HEK293 (cell line): ENCODE results near the gene FGD6.

Experiments
- KLF16 ChIP-seq: fragments of 450-650 bp; formaldehyde crosslinking; IDR thresholded peaks from 2 replicates; pipeline ENCODE4 v1.5.1; 2017; ENCODE audit warnings: missing biosample characterization, missing genetic modification characterization
- YY2 ChIP-seq: fragments of 450-650 bp; formaldehyde crosslinking; IDR thresholded peaks from 2 replicates; pipeline ENCODE4 v1.5.1; 2016; ENCODE audit warnings: missing biosample characterization, missing genetic modification characterization
- ZBTB17 ChIP-seq: fragments of 450-650 bp; formaldehyde crosslinking; IDR thresholded peaks from 2 replicates; pipeline ENCODE4 v1.5.1; 2016; ENCODE audit warnings: missing biosample characterization, missing genetic modification characterization
- ZNF132 ChIP-seq: fragments of 450-650 bp; formaldehyde crosslinking; IDR thresholded peaks from 2 replicates; pipeline ENCODE4 v1.5.1; 2017; ENCODE audit warnings: missing biosample characterization, missing genetic modification characterization, borderline replicate concordance
- ZNF16 ChIP-seq: fragments of 450-650 bp; formaldehyde crosslinking; IDR thresholded peaks from 2 replicates; pipeline ENCODE4 v1.5.1; 2016; ENCODE audit warnings: low read depth, missing biosample characterization, missing genetic modification characterization
- ZNF175 ChIP-seq: fragments of 450-650 bp; formaldehyde crosslinking; IDR thresholded peaks from 2 replicates; pipeline ENCODE4 v1.5.1; 2016; ENCODE audit warnings: missing biosample characterization, missing genetic modification characterization
- ZNF221 ChIP-seq: fragments of 450-650 bp; formaldehyde crosslinking; IDR thresholded peaks from 2 replicates; pipeline ENCODE4 v1.5.1; 2017; ENCODE audit warnings: missing biosample characterization, missing genetic modification characterization, borderline replicate concordance
- ZNF248 ChIP-seq: fragments of 450-650 bp; formaldehyde crosslinking; IDR thresholded peaks from 2 replicates; pipeline ENCODE4 v1.5.1; 2017; ENCODE audit warnings: missing biosample characterization, missing genetic modification characterization
- ZNF274 ChIP-seq, 2 experiments: fragments of 200-500 bp in 1 of 2; fragments of 450-650 bp in 1 of 2; sonication (Bioruptor generic) in 1 of 2; formaldehyde crosslinking in 1 of 2; IDR thresholded peaks; 2 replicates each; pipeline versions ENCODE4 v1.5.1 to v1.6.1; 2014 to 2016; ENCODE audit warnings: borderline replicate concordance in 1 of 2, inconsistent platforms in 1 of 2, low read length in 1 of 2, missing biosample characterization in 1 of 2, missing genetic modification characterization in 1 of 2
- ZNF335 ChIP-seq: fragments of 450-650 bp; formaldehyde crosslinking; conservative IDR thresholded peaks from 2 replicates; pipeline ENCODE4 v1.5.1; 2016; ENCODE audit warnings: missing biosample characterization, missing genetic modification characterization
- ZNF521 ChIP-seq: fragments of 450-650 bp; formaldehyde crosslinking; IDR thresholded peaks from 2 replicates; pipeline ENCODE4 v1.5.1; 2017; ENCODE audit warnings: missing biosample characterization, mild to moderate bottlenecking, missing genetic modification characterization
- ZNF530 ChIP-seq: fragments of 450-650 bp; formaldehyde crosslinking; IDR thresholded peaks from 2 replicates; pipeline ENCODE4 v1.5.1; 2016; ENCODE audit warnings: low read depth, missing biosample characterization, missing genetic modification characterization
- ZNF544 ChIP-seq: fragments of 450-650 bp; formaldehyde crosslinking; IDR thresholded peaks from 2 replicates; pipeline ENCODE4 v1.5.0; 2017; ENCODE audit warnings: missing biosample characterization, missing genetic modification characterization
- ZNF555 ChIP-seq: fragments of 450-650 bp; formaldehyde crosslinking; conservative IDR thresholded peaks from 2 replicates; pipeline ENCODE4 v1.5.1; 2017; ENCODE audit warnings: missing biosample characterization, mild to moderate bottlenecking, missing genetic modification characterization, inconsistent platforms
- ZNF558 ChIP-seq: fragments of 450-650 bp; formaldehyde crosslinking; IDR thresholded peaks from 2 replicates; pipeline ENCODE4 v1.5.1; 2016; ENCODE audit warnings: missing biosample characterization, missing genetic modification characterization
- ZNF792 ChIP-seq: fragments of 450-650 bp; formaldehyde crosslinking; IDR thresholded peaks from 2 replicates; pipeline ENCODE4 v1.5.1; 2016; ENCODE audit warnings: missing biosample characterization, missing genetic modification characterization
- TF ChIP-seq, protein P1 (sequence below): fragments of 450-650 bp; formaldehyde crosslinking; IDR thresholded peaks from 2 replicates; pipeline ENCODE4 v1.5.1; 2017; ENCODE audit warnings: missing biosample characterization, missing genetic modification characterization
- TF ChIP-seq, protein P2 (sequence below): fragments of 450-650 bp; IDR thresholded peaks from 2 replicates; pipeline ENCODE4 v1.5.1; 2018; ENCODE audit warnings: missing biosample characterization, missing genetic modification characterization
- TF ChIP-seq, protein P3 (sequence below): fragments of 450-650 bp; formaldehyde crosslinking; IDR thresholded peaks from 2 replicates; pipeline ENCODE4 v1.5.1; 2016; ENCODE audit warnings: missing biosample characterization, missing genetic modification characterization
- TF ChIP-seq, protein P4 (sequence below): fragments of 450-650 bp; formaldehyde crosslinking; IDR thresholded peaks from 2 replicates; pipeline ENCODE4 v1.5.1; 2016; ENCODE audit warnings: missing biosample characterization, missing genetic modification characterization
- TF ChIP-seq, protein P5 (sequence below): fragments of 450-650 bp; formaldehyde crosslinking; IDR thresholded peaks from 2 replicates; pipeline ENCODE4 v1.5.1; 2016; ENCODE audit warnings: missing biosample characterization, missing genetic modification characterization
- TF ChIP-seq, protein P6 (sequence below): fragments of 450-650 bp; formaldehyde crosslinking; IDR thresholded peaks from 2 replicates; pipeline ENCODE4 v1.5.1; 2017; ENCODE audit warnings: missing biosample characterization, missing genetic modification characterization
- TF ChIP-seq, protein P7 (sequence below): fragments of 450-650 bp; formaldehyde crosslinking; IDR thresholded peaks from 2 replicates; pipeline ENCODE4 v1.5.1; 2016; ENCODE audit warnings: missing biosample characterization, missing genetic modification characterization
- TF ChIP-seq, protein P8 (sequence below): fragments of 450-650 bp; formaldehyde crosslinking; IDR thresholded peaks from 2 replicates; pipeline ENCODE4 v1.5.1; 2016; ENCODE audit warnings: missing biosample characterization, missing genetic modification characterization

Gene FGD6

DNA sequence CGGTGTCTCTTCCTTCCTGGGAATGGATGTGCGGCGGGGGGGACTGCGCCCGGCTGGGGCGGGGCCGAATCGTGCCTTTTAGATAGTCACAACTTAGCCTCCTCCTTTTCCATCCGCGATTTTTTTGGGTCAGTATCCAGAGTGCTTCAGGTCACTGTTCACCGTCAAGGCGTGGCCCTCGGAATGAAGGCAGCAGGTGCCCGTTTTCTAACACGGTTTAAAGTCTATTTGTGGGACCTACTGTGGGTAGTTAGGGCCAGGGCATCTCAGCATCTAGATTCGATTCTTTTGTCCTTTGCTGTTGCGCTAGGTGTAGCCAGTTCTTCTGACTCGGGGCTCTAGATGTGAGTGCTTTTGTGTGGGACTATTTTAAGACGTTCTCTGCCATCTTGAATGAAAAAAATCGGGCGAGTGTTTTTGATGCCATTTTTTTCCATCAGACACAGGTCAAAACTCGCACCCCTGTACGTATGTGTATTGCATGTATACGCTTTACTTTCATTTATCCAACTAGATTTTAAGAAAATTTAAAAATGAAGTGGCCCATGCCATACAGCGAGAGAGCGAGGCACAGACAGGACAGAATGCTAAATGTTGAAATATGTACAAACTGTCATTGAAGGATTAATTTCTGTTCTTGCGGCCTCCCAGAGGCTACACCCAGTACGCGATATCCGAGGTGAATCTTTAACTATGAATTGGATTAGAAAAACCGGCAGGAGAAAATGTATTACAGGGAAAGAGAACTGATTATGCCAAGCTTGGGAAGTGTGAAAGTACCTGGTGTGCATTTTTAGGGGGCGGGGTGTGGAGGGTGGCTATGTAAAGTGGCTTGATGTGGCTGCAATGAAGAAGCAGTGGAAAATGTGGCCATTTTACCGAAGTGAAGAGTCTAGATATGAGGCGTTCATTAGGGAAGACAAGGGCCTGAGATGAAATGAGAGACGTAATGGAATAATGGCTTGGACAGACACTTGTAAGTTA is 1.2 kb upstream of the FGD6 start (continued):
- TF ChIP-seq, protein P1, sequence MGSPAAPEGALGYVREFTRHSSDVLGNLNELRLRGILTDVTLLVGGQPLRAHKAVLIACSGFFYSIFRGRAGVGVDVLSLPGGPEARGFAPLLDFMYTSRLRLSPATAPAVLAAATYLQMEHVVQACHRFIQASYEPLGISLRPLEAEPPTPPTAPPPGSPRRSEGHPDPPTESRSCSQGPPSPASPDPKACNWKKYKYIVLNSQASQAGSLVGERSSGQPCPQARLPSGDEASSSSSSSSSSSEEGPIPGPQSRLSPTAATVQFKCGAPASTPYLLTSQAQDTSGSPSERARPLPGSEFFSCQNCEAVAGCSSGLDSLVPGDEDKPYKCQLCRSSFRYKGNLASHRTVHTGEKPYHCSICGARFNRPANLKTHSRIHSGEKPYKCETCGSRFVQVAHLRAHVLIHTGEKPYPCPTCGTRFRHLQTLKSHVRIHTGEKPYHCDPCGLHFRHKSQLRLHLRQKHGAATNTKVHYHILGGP (tag by site-specific recombination), result no peak
- TF ChIP-seq ZNF175 (tag by site-specific recombination) (no peak), YY2 (tag by site-specific recombination) (peak; percentile 36; the same call in 1 of the 2 replicates), ZNF544 (tag by site-specific recombination) (no peak), ZNF521 (tag by site-specific recombination) (no peak), ZNF132 (no peak), ZNF792 (tag by site-specific recombination) (no peak), ZNF274 (IDR thresholded peaks at IDR 0.05; ENCODE audit: low read length) (no peak), ZNF274 (tag by site-specific recombination; IDR thresholded peaks at IDR 0.05; ENCODE audit: borderline replicate concordance) (no peak), ZNF530 (no peak), ZNF221 (tag by site-specific recombination) (no peak), ZNF16 (tag by site-specific recombination) (no peak), ZNF248 (tag by site-specific recombination) (no peak), ZNF335 (peak; percentile 59), ZNF558 (tag by site-specific recombination) (no peak), KLF16 (no peak), ZNF555 (tag by site-specific recombination) (no peak), ZBTB17 (tag by site-specific recombination) (peak; percentile 97)
- TF ChIP-seq, protein P2, sequence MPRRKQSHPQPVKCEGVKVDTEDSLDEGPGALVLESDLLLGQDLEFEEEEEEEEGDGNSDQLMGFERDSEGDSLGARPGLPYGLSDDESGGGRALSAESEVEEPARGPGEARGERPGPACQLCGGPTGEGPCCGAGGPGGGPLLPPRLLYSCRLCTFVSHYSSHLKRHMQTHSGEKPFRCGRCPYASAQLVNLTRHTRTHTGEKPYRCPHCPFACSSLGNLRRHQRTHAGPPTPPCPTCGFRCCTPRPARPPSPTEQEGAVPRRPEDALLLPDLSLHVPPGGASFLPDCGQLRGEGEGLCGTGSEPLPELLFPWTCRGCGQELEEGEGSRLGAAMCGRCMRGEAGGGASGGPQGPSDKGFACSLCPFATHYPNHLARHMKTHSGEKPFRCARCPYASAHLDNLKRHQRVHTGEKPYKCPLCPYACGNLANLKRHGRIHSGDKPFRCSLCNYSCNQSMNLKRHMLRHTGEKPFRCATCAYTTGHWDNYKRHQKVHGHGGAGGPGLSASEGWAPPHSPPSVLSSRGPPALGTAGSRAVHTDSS (tag by site-specific recombination), result no peak; the same call in 1 of the 2 replicates
- TF ChIP-seq, protein P3, sequence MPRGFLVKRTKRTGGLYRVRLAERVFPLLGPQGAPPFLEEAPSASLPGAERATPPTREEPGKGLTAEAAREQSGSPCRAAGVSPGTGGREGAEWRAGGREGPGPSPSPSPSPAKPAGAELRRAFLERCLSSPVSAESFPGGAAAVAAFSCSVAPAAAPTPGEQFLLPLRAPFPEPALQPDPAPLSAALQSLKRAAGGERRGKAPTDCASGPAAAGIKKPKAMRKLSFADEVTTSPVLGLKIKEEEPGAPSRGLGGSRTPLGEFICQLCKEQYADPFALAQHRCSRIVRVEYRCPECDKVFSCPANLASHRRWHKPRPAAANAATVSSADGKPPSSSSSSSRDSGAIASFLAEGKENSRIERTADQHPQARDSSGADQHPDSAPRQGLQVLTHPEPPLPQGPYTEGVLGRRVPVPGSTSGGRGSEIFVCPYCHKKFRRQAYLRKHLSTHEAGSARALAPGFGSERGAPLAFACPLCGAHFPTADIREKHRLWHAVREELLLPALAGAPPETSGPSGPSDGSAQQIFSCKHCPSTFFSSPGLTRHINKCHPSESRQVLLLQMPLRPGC (tag by site-specific recombination), result no peak
- TF ChIP-seq, protein P4, sequence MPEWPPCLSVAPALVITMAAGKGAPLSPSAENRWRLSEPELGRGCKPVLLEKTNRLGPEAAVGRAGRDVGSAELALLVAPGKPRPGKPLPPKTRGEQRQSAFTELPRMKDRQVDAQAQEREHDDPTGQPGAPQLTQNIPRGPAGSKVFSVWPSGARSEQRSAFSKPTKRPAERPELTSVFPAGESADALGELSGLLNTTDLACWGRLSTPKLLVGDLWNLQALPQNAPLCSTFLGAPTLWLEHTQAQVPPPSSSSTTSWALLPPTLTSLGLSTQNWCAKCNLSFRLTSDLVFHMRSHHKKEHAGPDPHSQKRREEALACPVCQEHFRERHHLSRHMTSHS (tag by site-specific recombination), result no peak
- TF ChIP-seq, protein P5, sequence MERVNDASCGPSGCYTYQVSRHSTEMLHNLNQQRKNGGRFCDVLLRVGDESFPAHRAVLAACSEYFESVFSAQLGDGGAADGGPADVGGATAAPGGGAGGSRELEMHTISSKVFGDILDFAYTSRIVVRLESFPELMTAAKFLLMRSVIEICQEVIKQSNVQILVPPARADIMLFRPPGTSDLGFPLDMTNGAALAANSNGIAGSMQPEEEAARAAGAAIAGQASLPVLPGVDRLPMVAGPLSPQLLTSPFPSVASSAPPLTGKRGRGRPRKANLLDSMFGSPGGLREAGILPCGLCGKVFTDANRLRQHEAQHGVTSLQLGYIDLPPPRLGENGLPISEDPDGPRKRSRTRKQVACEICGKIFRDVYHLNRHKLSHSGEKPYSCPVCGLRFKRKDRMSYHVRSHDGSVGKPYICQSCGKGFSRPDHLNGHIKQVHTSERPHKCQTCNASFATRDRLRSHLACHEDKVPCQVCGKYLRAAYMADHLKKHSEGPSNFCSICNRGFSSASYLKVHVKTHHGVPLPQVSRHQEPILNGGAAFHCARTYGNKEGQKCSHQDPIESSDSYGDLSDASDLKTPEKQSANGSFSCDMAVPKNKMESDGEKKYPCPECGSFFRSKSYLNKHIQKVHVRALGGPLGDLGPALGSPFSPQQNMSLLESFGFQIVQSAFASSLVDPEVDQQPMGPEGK (tag by site-specific recombination), result peak; percentile 26; the same call in 1 of the 2 replicates
- TF ChIP-seq, protein P6, sequence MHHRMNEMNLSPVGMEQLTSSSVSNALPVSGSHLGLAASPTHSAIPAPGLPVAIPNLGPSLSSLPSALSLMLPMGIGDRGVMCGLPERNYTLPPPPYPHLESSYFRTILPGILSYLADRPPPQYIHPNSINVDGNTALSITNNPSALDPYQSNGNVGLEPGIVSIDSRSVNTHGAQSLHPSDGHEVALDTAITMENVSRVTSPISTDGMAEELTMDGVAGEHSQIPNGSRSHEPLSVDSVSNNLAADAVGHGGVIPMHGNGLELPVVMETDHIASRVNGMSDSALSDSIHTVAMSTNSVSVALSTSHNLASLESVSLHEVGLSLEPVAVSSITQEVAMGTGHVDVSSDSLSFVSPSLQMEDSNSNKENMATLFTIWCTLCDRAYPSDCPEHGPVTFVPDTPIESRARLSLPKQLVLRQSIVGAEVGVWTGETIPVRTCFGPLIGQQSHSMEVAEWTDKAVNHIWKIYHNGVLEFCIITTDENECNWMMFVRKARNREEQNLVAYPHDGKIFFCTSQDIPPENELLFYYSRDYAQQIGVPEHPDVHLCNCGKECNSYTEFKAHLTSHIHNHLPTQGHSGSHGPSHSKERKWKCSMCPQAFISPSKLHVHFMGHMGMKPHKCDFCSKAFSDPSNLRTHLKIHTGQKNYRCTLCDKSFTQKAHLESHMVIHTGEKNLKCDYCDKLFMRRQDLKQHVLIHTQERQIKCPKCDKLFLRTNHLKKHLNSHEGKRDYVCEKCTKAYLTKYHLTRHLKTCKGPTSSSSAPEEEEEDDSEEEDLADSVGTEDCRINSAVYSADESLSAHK (tag by site-specific recombination), result no peak
- TF ChIP-seq, protein P7, sequence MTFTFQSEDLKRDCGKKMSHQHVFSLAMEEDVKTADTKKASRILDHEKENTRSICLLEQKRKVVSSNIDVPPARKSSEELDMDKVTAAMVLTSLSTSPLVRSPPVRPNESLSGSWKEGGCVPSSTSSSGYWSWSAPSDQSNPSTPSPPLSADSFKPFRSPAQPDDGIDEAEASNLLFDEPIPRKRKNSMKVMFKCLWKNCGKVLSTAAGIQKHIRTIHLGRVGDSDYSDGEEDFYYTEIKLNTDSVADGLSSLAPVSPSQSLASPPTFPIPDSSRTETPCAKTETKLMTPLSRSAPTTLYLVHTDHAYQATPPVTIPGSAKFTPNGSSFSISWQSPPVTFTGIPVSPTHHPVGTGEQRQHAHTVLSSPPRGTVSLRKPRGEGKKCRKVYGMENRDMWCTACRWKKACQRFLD (tag by site-specific recombination), result no peak
- TF ChIP-seq, protein P8, sequence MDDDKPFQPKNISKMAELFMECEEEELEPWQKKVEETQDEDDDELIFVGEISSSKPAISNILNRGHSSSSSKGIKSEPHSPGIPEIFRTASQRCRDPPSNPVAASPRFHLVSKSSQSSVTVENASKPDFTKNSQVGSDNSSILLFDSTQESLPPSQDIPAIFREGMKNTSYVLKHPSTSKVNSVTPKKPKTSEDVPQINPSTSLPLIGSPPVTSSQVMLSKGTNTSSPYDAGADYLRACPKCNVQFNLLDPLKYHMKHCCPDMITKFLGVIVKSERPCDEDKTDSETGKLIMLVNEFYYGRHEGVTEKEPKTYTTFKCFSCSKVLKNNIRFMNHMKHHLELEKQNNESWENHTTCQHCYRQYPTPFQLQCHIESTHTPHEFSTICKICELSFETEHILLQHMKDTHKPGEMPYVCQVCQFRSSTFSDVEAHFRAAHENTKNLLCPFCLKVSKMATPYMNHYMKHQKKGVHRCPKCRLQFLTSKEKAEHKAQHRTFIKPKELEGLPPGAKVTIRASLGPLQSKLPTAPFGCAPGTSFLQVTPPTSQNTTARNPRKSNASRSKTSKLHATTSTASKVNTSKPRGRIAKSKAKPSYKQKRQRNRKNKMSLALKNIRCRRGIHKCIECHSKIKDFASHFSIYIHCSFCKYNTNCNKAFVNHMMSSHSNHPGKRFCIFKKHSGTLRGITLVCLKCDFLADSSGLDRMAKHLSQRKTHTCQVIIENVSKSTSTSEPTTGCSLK (tag by site-specific recombination), result no peak
